Erythroblast (primary cell): ENCODE measurements around the gene ATG16L1.

Experiments
- DNase-seq, 2 experiments: peaks; one replicate each; lab custom pipeline; 2025; lab: John Stamatoyannopoulos, UW
- GATA1 ChIP-seq: IDR thresholded peaks from 2 replicates; pipeline ENCODE4 v1.6.1; 2011; ENCODE audit warnings: low read depth, mild to moderate bottlenecking, control low read depth, low read length, moderate library complexity
- POLR2A ChIP-seq: IDR thresholded peaks from 2 replicates; pipeline ENCODE4 v1.6.1; 2011; ENCODE audit warnings: mild to moderate bottlenecking, low read length

Gene ATG16L1

DNA sequence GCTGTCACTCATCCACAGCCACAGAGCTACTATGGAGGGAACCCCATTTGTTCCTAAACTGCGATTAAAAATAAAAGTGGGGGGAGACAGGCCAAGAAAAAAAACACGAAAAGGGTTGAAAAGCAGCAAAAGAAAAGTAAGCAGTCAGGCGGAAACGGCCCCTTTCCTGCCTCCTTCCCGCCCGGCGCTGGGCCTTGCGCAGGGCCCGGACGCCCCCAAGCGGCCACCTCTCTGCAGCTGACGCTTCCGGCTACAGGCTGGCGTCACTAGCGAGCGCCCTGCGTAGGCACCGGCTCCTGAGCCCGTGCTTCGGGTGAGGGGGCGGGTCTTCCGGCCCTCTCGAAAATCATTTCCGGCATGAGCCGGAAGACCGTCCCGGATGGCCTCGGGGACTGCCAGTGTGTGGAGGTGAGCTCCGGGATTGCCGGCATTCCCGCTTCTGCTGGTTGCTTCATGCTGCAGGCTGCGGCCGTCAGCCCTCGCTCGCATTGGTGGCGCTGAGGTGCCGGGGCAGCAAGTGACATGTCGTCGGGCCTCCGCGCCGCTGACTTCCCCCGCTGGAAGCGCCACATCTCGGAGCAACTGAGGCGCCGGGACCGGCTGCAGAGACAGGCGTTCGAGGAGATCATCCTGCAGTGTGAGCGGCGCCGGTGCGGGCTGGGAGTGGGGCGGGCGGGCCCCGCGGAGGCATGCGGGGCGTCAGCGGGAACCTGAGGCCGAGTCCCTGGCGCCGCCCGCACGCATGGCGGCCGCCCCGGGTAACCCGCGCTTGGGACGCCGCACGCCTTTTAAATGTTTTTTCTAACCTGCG lies at the start of gene ATG16L1:
Gene ATG16L1 (plus strand): TSS at position 368 of the 811 bp plus-strand sequence. CDS start 155 bp downstream, at position 523.
- TF ChIP-seq POLR2A (peak; percentile 82), GATA1 (no peak)
- DNase-seq = peak; percentile 97 to 98

DNA sequence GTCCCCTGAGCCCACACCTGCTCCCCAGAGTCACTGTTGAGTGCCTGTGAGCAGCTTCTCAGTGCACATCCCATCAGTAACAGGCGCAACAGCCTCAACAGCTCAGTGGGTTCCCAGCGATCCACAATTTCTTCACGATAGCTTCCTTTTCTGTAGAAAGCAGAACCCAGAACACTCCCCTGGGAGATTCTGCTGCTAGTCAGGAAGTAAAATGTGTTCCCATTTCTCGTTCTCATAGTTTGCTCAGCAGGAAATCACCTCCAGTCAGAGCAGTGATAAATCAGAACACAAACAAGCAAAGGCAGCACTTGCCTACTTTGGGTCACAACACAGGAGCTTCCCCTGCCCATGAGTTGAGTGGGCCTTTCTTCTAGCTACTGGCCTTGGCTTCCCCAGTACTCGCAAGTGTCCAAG lies 48.9 kb upstream of the ATG16L1 start:
- DNase-seq = no peak
- TF ChIP-seq GATA1 = no peak
- TF ChIP-seq POLR2A = no peak

DNA sequence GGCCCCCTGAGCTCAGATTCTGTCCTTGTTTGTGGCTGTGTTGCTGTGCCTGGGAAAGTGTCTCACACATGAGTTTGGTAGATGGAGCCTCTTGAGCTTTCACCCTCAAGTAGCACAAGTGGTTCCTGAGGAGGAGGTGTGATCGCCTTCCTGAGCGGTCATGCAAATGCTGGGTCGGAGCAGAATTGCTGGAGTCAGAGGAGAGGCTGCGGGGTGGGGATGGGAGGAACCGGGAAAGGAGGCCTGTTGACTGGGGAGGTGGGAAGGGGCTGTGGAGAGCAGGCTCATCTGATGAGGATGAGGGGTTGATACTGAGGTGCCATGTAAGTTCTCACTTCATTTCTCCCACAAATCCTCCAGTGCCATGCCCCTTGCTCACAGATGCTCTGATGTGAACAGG lies 48.4 kb upstream of the ATG16L1 start:
- DNase-seq = no peak
- TF ChIP-seq POLR2A = no peak
- TF ChIP-seq GATA1 = no peak

DNA sequence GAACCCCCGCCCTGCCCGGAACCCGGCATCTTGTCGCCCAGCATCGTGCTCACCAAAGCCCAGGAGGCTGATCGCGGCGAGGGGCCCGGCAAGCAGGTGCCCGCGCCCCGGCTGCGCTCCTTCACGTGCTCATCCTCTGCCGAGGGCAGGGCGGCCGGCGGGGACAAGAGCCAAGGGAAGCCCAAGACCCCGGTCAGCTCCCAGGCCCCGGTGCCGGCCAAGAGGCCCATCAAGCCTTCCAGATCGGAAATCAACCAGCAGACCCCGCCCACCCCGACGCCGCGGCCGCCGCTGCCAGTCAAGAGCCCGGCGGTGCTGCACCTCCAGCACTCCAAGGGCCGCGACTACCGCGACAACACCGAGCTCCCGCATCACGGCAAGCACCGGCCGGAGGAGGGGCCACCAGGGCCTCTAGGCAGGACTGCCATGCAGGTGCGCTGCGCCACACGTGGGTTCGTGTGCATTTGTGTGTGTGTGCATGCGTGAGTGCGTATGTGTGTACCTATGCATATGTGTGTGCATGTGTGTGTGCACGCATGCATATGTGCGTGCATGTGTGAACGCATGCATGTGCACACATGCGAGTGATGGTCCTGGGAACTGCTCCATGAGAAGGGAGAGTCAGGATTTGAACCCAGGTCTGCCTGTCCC lies 47.1 kb upstream of the ATG16L1 start:
- peak in 1 of 2 experiments; percentile 19 for DNase-seq
- TF ChIP-seq GATA1 = no peak
- no peak for TF ChIP-seq POLR2A

DNA sequence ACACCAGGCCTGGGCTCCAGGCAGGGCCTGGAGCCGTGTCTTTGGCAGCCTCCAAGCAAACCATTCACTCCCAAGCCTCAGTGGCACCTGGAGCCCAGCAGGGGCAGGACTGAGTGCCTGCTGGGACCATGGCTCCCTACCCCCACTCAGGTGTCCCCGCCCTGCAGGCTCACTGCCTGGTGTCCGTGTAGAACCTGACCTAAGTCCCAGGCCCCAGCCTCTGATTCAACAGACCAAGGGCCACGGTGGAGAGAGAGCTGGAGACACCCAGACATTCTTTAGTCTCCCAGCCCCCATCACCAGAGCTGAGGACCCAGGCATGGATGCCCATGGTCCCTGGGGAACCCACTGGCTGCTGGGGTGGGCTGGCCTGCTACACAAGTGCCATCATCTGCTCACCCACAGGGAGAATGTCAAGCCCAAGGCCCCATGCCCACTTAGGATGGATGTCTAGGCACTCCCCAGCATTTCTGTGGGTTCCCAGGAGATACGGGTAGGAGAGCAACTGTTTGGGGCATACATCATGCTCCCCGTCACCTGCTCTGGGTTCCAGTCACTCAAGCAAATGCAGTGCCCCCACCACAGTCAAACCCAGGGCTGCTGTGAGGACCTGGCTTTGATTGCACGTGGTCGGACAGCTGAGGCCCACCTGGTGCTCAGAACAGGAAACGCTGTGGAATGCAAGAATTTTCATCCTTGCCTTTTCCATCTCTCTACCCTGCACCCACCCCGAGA lies 42.9 kb upstream of the ATG16L1 start:
- TF ChIP-seq POLR2A (no peak), GATA1 (no peak)

DNA sequence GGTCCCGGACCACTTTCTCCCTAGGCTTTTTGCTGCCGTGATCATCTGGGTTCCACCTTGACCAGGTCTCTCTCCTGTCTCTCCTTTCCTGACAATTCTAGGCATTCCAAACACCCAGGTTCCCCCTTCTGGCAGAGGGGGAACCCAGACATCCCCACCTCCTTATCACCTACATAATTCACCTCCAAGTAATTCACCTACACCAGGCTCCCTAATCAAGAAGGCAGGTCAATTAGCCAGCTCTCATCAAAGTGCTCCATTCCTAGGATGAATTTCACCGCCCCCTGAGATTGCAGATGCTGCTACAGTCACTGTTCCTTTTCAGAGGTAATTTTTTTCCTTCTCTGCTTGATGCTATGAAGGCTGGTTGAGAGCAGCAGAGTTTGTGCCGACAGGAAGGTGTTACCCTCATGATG lies 42.3 kb upstream of the ATG16L1 start:
- DNase-seq = no peak
- TF ChIP-seq POLR2A = no peak
- TF ChIP-seq GATA1 = no peak

More for the DNA sequence above, 42.9 kb upstream of the ATG16L1 start:
- no peak for DNase-seq

DNA sequence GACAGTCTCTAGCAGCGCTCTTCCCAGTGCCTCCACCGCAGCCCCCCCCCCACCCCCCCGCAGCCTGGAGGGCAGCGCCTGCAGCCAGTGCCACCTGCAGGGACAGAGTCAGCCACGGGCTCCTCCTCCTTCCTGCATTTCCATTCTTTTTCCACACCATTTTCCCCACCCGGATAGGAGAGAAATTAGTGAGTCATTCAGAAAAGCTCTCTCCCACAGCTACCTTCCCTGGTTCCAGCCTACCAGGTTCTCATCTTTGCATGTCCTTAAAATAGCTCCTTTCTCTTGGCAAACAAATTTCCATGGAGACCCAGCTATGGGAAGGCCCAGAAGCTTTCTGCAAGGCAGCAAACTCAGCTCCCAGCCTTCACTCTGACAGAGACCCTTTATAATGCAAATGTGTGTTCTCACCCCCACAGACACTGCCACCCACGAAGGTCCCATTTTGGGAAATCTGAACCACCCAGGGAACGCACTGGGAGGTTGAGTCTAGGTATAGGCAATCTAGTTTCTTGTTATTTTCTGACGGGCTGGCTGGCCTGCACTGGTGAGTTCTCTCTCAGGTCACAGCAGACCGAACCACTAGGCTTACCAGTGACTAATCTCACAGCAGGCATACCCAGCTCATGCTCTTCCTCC lies 41.8 kb upstream of the ATG16L1 start:
- TF ChIP-seq POLR2A = no peak
- no peak for TF ChIP-seq GATA1
- no peak for DNase-seq

DNA sequence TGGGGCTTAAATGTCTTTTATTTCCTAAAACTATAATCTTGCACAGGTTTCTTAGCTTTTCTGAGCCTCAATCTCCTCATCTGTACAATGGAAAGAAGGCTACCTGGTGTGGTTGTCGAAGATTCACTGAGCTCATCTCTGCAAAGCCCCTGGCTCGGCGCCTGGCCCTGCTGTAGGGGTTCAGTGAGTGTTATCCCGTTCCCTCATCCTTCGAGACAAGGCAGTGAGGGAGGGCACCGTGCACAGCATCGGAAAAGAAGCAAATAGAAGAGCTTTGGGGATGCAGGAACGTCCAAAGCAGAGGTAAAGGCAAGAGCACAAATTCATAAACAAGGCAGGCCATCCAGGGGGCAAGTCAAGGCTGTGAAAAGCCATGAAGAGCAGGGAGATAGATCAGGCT lies 41.2 kb upstream of the ATG16L1 start:
- no peak for TF ChIP-seq POLR2A
- TF ChIP-seq GATA1 = no peak
- no peak for DNase-seq

DNA sequence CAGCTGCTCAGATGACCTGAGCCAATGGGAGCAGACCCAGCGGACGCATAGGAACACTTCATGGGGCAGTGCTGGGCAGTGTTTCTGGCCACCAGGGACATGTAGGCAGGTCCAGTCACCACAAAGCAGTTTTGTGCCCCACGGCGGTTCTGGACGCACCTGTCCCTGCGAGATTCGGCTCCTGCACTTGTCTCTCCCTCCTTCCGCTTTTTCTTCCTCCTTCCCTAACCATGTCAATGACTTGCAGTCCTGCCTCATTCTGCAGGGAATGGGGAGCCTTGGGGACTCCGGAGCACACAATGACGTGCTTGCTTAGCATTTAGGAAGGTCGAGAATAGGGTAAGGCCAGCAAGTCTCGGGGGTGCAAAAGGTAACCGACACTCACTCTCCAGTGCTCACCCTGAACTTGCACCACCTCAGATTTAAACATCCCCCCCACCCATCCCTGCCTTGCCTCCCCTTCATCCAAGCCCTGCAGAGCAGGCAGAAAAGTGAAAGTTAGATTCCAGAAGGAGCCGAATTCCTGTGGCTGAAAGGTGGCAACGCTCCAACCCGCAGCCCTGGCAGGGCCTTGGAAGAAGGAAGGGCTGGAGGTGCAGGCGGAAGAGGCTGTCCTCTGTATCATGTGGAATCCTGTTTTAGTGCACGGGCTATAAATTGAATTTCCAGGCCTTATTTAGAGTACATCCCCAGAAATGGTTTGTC lies 40.5 kb upstream of the ATG16L1 start:
- no peak for DNase-seq
- TF ChIP-seq GATA1 (no peak), POLR2A (no peak)

DNA sequence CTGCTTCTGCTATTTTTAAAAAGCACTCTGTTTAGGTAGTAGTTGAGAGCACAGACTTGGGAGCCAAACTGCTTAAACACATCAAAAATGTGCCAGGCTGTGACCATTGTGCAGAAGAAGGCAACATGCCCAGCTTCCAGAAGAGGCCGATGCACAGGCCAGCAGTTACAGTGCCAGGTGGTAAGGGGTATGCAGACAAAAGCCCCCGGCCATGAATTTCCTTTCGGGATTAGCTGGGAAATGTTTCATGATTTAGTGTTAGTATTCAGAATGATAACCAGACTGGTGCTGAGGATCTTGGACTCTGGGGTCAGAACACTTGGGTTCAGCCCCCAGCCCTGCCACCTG lies 40.0 kb upstream of the ATG16L1 start:
- no peak for DNase-seq
- TF ChIP-seq POLR2A (no peak), GATA1 (no peak)

DNA sequence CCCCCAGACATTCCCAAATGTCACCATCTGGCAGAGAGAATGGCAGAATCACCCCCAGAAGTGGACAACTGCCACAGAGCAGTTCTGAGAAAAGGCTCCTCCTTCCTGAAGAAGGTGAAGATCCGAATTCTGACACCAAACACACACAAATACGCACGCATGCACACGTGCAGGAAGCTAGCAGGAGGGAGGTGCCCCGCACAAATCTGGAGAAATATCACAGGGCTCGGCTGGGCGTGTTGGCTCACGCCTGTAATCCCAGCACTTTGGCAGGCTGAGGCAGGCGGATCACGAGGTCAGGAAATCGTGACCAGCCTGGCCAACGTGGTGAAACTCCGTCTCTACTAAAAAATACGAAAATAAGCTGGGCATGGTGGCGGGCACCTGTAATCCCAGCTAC lies 38.5 kb upstream of the ATG16L1 start:
- TF ChIP-seq POLR2A = no peak
- no peak for TF ChIP-seq GATA1
- no peak for DNase-seq

DNA sequence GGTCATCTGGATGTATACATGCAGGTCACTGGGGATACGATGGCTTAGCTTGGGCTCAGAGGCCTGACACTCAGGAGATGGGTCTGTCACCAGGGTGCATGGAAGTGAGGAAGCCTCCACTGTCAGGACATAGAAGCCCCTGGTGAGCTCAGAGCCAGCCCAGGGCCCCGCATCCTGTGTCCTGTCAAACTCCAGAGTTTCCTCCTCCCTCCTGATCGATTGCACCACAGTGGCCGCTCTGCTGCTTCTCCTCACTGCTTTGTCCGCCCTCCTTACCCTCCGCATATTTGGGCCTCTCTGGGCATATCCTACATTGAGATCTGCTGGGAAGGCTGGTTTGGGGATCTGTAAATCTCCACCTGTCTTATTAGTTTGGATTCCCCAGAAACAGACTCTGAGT lies 37.5 kb upstream of the ATG16L1 start:
- no peak for TF ChIP-seq POLR2A
- no peak for TF ChIP-seq GATA1
- no peak for DNase-seq

DNA sequence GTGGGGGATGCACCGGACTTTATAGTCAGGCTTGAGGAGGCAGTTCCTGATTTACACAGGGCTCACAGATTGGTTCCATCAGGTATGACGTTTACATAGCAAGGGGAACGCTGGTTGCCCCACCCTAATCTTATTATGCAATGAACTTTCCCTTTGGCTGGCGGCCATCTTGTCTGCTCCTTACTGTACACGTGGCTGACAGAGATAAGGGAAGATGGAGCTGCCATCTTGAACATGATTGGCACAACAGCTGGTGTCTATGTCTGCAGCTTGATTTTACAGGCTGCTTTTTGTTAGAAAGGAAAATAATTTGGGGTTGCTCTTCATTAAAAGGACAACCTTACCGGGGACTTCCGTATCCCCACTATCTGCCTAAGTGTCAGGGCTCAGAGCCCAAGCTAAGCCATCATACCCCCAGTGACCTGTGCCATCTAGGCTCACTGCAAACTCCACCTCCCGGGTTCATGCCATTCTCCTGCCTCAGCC lies 33.5 kb upstream of the ATG16L1 start:
- TF ChIP-seq GATA1 (no peak), POLR2A (peak; percentile 43)
- peak; percentile 98 to 99 for DNase-seq
